ENCODE results near the gene ARHGAP40.

ARHGAP40 gene

DNA sequence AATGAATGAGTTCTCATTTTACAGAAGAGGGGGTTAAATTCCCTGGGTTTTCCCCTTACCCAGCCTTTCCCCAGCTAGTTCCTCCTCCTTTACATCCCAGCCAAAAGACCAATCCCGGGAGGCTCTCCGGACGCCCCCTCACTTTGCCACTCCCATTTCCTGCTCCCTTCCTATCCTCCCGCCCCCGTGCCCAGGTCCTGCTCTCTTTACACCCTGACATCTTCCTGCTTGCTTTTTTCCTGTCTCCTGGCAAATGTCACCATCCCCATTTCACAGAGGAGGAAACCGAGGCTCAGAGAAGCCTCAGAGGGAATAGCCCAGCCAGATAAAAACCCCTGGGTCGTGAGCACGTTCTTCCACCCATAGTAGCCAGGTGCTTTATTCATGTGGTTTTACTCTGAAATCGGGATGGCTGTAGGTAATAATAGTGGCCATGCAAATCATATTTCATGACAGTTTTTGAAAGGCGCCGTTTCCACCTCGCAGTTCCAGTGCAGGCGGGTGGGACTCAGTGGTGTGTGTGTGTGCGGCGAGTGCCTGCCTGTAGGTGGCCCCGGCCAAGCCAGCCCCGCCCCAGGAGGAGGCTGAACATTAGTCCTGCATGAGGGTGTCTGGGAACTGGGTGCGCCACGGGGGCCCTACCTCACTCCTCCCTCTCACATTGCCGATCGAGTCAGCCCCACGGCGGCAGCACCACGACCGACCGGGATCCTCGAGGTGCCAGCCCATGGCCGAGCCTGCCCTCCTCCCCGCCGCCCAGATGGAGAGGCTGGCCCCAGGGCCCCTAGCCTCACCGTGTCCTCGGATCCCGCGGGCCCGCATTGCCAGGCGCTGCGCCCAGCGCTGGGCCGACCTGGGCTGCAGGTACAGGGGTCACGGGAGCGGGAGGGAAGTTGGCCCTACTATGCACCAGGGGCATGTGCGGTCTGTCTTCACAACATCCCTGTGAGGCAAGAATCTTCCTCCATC is at the start of gene ARHGAP40:
ARHGAP40 (plus strand) TSS at position 594 of the 969 bp plus-strand sequence.
- ATAC-seq, result peak; percentile 86

DNA sequence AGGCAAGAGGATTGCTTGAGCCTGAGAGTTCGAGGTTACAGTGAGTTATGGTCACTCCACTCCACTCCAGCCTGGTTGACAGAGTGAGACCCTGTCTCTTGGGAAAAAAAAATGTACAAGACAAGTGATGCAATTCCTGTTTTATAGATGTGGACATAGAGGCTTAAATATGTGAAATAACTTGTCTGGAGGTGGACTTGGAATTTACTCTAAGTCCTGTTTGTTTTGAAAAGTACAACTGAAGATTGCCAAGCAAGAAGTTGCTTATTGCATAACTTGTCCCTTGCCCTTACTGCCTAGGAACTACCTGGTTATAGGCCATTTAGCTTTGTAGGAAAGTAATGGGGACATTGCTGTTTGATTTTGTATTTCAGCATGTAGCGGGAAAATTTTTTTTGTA is 46.6 kb upstream of the ARHGAP40 start:
- no peak for TF ChIP-seq ARNTL (CRISPR knock-in tag; IDR thresholded peaks at IDR 0.05; ENCODE audit: borderline replicate concordance, low read depth)
- TF ChIP-seq SNAI2 (CRISPR knock-in tag; IDR thresholded peaks at IDR 0.05), result no peak
- TF ChIP-seq TSHZ2 (CRISPR knock-in tag; IDR thresholded peaks at IDR 0.05), result no peak
- TF ChIP-seq CSDC2 (CRISPR knock-in tag; IDR thresholded peaks at IDR 0.05), result no peak
- TF ChIP-seq, protein P1, sequence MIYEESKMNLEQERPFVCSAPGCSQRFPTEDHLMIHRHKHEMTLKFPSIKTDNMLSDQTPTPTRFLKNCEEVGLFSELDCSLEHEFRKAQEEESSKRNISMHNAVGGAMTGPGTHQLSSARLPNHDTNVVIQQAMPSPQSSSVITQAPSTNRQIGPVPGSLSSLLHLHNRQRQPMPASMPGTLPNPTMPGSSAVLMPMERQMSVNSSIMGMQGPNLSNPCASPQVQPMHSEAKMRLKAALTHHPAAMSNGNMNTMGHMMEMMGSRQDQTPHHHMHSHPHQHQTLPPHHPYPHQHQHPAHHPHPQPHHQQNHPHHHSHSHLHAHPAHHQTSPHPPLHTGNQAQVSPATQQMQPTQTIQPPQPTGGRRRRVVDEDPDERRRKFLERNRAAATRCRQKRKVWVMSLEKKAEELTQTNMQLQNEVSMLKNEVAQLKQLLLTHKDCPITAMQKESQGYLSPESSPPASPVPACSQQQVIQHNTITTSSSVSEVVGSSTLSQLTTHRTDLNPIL (CRISPR knock-in tag; IDR thresholded peaks at IDR 0.05; ENCODE audit: low read depth), result no peak
- no peak for TF ChIP-seq GLIS3 (CRISPR knock-in tag; IDR thresholded peaks at IDR 0.05)
- no peak for TF ChIP-seq OSR1 (CRISPR knock-in tag; IDR thresholded peaks at IDR 0.05)
- TF ChIP-seq ISL1 (CRISPR knock-in tag; IDR thresholded peaks at IDR 0.05), result no peak
- TF ChIP-seq, protein P2, sequence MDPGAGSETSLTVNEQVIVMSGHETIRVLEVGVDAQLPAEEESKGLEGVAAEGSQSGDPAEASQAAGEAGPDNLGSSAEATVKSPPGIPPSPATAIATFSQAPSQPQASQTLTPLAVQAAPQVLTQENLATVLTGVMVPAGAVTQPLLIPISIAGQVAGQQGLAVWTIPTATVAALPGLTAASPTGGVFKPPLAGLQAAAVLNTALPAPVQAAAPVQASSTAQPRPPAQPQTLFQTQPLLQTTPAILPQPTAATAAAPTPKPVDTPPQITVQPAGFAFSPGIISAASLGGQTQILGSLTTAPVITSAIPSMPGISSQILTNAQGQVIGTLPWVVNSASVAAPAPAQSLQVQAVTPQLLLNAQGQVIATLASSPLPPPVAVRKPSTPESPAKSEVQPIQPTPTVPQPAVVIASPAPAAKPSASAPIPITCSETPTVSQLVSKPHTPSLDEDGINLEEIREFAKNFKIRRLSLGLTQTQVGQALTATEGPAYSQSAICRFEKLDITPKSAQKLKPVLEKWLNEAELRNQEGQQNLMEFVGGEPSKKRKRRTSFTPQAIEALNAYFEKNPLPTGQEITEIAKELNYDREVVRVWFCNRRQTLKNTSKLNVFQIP (CRISPR knock-in tag; IDR thresholded peaks at IDR 0.05; ENCODE audit: borderline replicate concordance, low read depth), result no peak
- TF ChIP-seq RARB (CRISPR knock-in tag; IDR thresholded peaks at IDR 0.05), result no peak
- TF ChIP-seq BACH2 (CRISPR knock-in tag; IDR thresholded peaks at IDR 0.05; ENCODE audit: borderline replicate concordance), result no peak
- no peak for ATAC-seq

More for the DNA sequence above, at the start of gene ARHGAP40:
- TF ChIP-seq ZNF565 (CRISPR knock-in tag; conservative IDR thresholded peaks at IDR 0.05; ENCODE audit: low read depth) (no peak), GLIS3 (CRISPR knock-in tag; IDR thresholded peaks at IDR 0.05) (no peak)

GRCh38 chr20:38555395-38555794 is 46.2 kb upstream of the ARHGAP40 start:
- TF ChIP-seq, protein P2 (CRISPR knock-in tag; IDR thresholded peaks at IDR 0.05; ENCODE audit: borderline replicate concordance, low read depth), result no peak
- TF ChIP-seq ZNF70 (CRISPR knock-in tag; IDR thresholded peaks at IDR 0.05), result no peak
- no peak for TF ChIP-seq ESRRG (CRISPR knock-in tag; IDR thresholded peaks at IDR 0.05)
- TF ChIP-seq ZNF565 (CRISPR knock-in tag; conservative IDR thresholded peaks at IDR 0.05; ENCODE audit: low read depth), result no peak
- no peak for TF ChIP-seq PPARA (CRISPR knock-in tag; IDR thresholded peaks at IDR 0.05; ENCODE audit: borderline replicate concordance)
- no peak for TF ChIP-seq ZFP30 (CRISPR knock-in tag; IDR thresholded peaks at IDR 0.05)
- no peak for TF ChIP-seq TOX (CRISPR knock-in tag; IDR thresholded peaks at IDR 0.05; ENCODE audit: borderline replicate concordance)
- no peak for TF ChIP-seq OSR1 (CRISPR knock-in tag; IDR thresholded peaks at IDR 0.05)
- no peak for ATAC-seq

DNA sequence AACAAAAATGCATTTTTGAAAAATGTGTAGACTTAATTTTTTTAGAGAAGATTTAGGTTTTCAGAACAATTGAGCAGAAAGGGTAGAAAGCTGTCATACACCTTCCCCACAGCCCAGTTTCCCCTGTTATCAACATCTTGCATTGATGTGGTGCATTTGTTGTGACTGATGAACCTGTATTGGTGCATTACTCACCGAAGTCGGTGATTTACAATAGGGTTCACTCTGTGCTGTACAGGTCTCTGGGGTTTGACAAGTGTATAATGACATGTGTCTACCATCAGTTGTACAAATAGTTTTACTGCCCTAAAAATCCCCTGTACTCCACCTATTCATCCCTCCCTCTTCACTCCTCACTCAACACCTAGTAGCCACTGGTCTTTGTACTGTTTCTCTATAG is 44.4 kb upstream of the ARHGAP40 start:
- ATAC-seq, result no peak
- TF ChIP-seq OSR1 (CRISPR knock-in tag; IDR thresholded peaks at IDR 0.05) (no peak), GLIS3 (CRISPR knock-in tag; IDR thresholded peaks at IDR 0.05) (no peak), SNAI2 (CRISPR knock-in tag; IDR thresholded peaks at IDR 0.05) (no peak), BACH2 (CRISPR knock-in tag; IDR thresholded peaks at IDR 0.05; ENCODE audit: borderline replicate concordance) (no peak), ZFP30 (CRISPR knock-in tag; IDR thresholded peaks at IDR 0.05) (no peak), TOX (CRISPR knock-in tag; IDR thresholded peaks at IDR 0.05; ENCODE audit: borderline replicate concordance) (no peak)
- TF ChIP-seq, protein P2 (CRISPR knock-in tag; IDR thresholded peaks at IDR 0.05; ENCODE audit: borderline replicate concordance, low read depth), result no peak
